Hepatocyte (in vitro differentiated cells): Measurements from ENCODE around the gene MAU2.
A peak's percentile ranks its signal among the peaks of the same experiment; 100 is the strongest.

Source experiments
- EZH2 ChIP-seq: fragments of 200-600 bp; sonication (generic); IDR thresholded peaks from 2 replicates; pipeline ENCODE4 v1.6.1; 2016; ENCODE audit warnings: antibody characterized with exemption, mild to moderate bottlenecking, borderline replicate concordance
- EZH2phosphoT487 ChIP-seq: fragments of 200-600 bp; sonication (generic); IDR thresholded peaks from one replicate; pipeline ENCODE4 v1.6.1; 2018; ENCODE audit warnings: antibody characterized with exemption, mild to moderate bottlenecking, low read depth, moderate library complexity; ENCODE audit not compliant: unreplicated experiment, severe bottlenecking
- TF ChIP-seq, protein P1 (sequence below): fragments of 200-600 bp; sonication (generic); IDR thresholded peaks from 2 replicates; pipeline ENCODE4 v1.5.1; 2016; ENCODE audit warnings: antibody characterized with exemption, mild to moderate bottlenecking; ENCODE audit not compliant: poor library complexity

DNA sequence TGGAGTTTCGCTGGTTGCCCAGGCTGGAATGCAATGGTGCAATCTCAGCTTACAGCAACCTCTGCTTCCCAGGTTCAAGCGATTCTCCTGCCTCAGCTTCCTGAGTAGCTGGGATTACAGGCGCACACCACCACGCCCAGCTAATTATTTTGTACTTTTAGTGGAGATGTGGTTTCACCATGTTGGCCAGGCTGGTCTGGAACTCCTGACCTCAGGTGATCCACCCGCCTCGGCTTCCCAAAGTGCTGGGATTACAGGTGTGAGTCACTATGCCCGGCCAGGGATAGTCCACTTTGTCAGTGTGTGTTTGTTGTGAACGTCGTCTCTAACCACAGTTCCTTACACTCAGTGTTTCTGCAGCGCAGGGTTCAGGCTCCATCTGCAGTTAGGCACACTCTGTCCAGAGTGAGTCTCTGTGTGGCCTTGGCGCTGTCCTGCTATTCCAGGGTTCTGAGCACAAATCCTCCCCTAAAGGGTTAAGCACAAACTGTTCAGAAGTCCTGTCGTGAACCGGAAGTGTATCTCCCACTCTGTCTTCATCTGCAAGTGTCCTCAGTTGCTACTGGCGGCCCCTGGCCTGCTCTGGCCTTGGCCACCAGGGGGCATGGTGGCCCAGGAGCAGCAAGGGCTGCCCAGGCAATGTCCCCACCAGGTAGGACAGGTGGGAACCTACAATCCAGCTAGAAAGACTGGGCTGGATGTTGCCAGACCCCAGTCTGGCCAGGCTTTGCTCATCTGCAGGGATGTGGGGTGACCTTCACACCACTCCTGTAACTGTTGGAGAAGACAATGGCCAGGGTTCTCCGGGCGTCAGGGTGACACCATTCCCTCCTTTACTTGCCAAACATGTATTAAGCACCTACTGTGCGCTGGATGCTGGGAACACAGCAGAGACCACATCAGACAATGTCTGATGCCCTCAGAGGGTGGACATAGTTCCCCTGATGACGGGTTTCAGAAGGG lies 46.1 kb downstream of the MAU2 start:
- TF ChIP-seq, protein P1, sequence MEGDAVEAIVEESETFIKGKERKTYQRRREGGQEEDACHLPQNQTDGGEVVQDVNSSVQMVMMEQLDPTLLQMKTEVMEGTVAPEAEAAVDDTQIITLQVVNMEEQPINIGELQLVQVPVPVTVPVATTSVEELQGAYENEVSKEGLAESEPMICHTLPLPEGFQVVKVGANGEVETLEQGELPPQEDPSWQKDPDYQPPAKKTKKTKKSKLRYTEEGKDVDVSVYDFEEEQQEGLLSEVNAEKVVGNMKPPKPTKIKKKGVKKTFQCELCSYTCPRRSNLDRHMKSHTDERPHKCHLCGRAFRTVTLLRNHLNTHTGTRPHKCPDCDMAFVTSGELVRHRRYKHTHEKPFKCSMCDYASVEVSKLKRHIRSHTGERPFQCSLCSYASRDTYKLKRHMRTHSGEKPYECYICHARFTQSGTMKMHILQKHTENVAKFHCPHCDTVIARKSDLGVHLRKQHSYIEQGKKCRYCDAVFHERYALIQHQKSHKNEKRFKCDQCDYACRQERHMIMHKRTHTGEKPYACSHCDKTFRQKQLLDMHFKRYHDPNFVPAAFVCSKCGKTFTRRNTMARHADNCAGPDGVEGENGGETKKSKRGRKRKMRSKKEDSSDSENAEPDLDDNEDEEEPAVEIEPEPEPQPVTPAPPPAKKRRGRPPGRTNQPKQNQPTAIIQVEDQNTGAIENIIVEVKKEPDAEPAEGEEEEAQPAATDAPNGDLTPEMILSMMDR: peak; percentile 90
- TF ChIP-seq EZH2 (no peak), EZH2phosphoT487 (no peak)
